Adrenal gland (tissue), 5 donors: Measurements from ENCODE around the gene EDARADD.

Source experiments
- CTCF ChIP-seq, 6 experiments: fragments of 450-650 bp in 4 of 6; fragments of 200-600 bp in 2 of 6; sonication (generic) in 1 of 6; IDR thresholded peaks; 1 replicate in 5 of 6; 2 replicates in 1 of 6; pipeline versions ENCODE4 v1.5.1 to v1.8.0; 2016 to 2021; ENCODE audit warnings: antibody characterized with exemption in 6 of 6, mild to moderate bottlenecking in 2 of 6, moderate library complexity in 1 of 6
- POLR2A ChIP-seq, 2 donors: fragments of 450-650 bp; IDR thresholded peaks; one replicate each; pipeline ENCODE4 v1.6.1; 2017; ENCODE audit warnings: antibody characterized with exemption in 2 of 2, mild to moderate bottlenecking in 2 of 2, moderate library complexity in 1 of 2
- donor health status: DM: no; HTN: no; CAD: no.

GRCh38 chr1:236494082-236494481, 100.0 kb downstream of the EDARADD start:
- TF ChIP-seq POLR2A (IDR thresholded peaks at IDR 0.05): no peak
- no peak for TF ChIP-seq CTCF (IDR thresholded peaks at IDR 0.05)
